Breast epithelium (tissue), 3 donors: ENCODE measurements around the gene C11orf68.

ENCODE experiments used
- POLR2A ChIP-seq: fragments of 450-650 bp; IDR thresholded peaks from one replicate; pipeline ENCODE4 v1.6.1; 2016; ENCODE audit warnings: antibody characterized with exemption, mild to moderate bottlenecking, moderate library complexity
- TF ChIP-seq, protein P1 (sequence below), 3 donors: fragments of 450-650 bp; IDR thresholded peaks; one replicate each; pipeline ENCODE4 v1.5.1; 2016 to 2017; ENCODE audit warnings: antibody characterized with exemption in 3 of 3, mild to moderate bottlenecking in 3 of 3, moderate library complexity in 3 of 3

DNA sequence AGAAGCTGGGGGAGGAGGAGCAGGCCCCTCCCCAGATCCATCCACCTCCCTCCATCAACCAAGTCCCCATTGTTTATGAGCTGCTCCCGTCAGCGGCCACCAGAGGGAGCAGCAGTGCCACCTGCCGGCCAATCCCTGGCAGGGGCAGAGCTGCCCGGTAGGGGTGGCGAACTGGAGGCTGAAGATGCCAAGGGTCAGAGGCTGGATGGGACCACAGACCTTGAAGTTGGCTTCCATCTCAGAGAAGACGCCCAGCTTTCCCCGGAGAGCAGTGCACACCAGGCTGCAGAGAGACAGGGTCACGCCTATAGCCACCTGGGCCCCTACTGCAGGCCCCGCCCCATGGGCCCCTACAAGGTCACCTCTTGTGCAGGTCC lies 34.2 kb downstream of the C11orf68 start:
- TF ChIP-seq POLR2A = no peak
- TF ChIP-seq, protein P1, sequence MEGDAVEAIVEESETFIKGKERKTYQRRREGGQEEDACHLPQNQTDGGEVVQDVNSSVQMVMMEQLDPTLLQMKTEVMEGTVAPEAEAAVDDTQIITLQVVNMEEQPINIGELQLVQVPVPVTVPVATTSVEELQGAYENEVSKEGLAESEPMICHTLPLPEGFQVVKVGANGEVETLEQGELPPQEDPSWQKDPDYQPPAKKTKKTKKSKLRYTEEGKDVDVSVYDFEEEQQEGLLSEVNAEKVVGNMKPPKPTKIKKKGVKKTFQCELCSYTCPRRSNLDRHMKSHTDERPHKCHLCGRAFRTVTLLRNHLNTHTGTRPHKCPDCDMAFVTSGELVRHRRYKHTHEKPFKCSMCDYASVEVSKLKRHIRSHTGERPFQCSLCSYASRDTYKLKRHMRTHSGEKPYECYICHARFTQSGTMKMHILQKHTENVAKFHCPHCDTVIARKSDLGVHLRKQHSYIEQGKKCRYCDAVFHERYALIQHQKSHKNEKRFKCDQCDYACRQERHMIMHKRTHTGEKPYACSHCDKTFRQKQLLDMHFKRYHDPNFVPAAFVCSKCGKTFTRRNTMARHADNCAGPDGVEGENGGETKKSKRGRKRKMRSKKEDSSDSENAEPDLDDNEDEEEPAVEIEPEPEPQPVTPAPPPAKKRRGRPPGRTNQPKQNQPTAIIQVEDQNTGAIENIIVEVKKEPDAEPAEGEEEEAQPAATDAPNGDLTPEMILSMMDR (IDR thresholded peaks at IDR 0.05) = peak; percentile 94 to 99 (median 97)
